D341Med (cell line): ENCODE measurements around the gene KANK3.
"Not testable (repeated sequence)": the region's sequence is repeated elsewhere in the genome, so short reads cannot be mapped to it uniquely, and the experiment has no call there.

ENCODE experiments used
- DNase-seq: peaks from one replicate; pipeline ENCODE4 v3.0.0; 2012; ENCODE audit warnings: low spot score

KANK3 gene

GRCh38 chr19:8342684-8343482 is at the start of gene KANK3:
Gene KANK3, minus strand, starts transcription at chr19:8343262. Its CDS starts 5,434 bp downstream, at chr19:8337828.
- DNase-seq = peak; percentile 97

GRCh38 chr19:8392017-8392591 is 49.0 kb upstream of the KANK3 start:
- DNase-seq = peak; percentile 25

GRCh38 chr19:8391198-8392016 is 48.3 kb upstream of the KANK3 start:
- DNase-seq = peak; percentile 12

GRCh38 chr19:8390617-8390981 is 47.5 kb upstream of the KANK3 start:
- DNase-seq = peak; percentile 93

GRCh38 chr19:8389891-8390616 is 47.0 kb upstream of the KANK3 start, which contains the start of gene RAB11B:
Gene RAB11B, plus strand, starts transcription at chr19:8390360. Its CDS starts 57 bp downstream, at chr19:8390417.
- DNase-seq = peak; percentile 96

- no peak for DNase-seq
Measured at GRCh38 chr19:8388612-8388958, 45.5 kb upstream of the KANK3 start.

- DNase-seq = no peak
Measured at GRCh38 chr19:8387688-8388611, 44.9 kb upstream of the KANK3 start.

GRCh38 chr19:8386990-8387389 is 43.9 kb upstream of the KANK3 start:
- no peak for DNase-seq

GRCh38 chr19:8386419-8386818 is 43.4 kb upstream of the KANK3 start:
- DNase-seq = not testable (repeated sequence)

GRCh38 chr19:8385566-8385965 is 42.5 kb upstream of the KANK3 start:
- DNase-seq = not testable (repeated sequence)

GRCh38 chr19:8385103-8385502 is 42.0 kb upstream of the KANK3 start:
- not testable (repeated sequence) for DNase-seq

- DNase-seq = not testable (repeated sequence)
Measured at GRCh38 chr19:8384569-8384968, 41.5 kb upstream of the KANK3 start.

GRCh38 chr19:8379156-8379891 is 36.3 kb upstream of the KANK3 start:
- not testable (repeated sequence) for DNase-seq

- DNase-seq = peak; percentile 8
Measured at GRCh38 chr19:8377598-8377997, 34.5 kb upstream of the KANK3 start.

GRCh38 chr19:8376373-8376974 is 33.4 kb upstream of the KANK3 start:
- not testable (repeated sequence) for DNase-seq

GRCh38 chr19:8375766-8376165 is 32.7 kb upstream of the KANK3 start:
- DNase-seq = not testable (repeated sequence)

- peak; percentile 9 for DNase-seq
Measured at GRCh38 chr19:8373867-8374813, 31.1 kb upstream of the KANK3 start.

GRCh38 chr19:8371011-8371804 is 28.1 kb upstream of the KANK3 start:
- DNase-seq = peak; percentile 38
